ENCODE data around the gene PLAAT2.

DNA sequence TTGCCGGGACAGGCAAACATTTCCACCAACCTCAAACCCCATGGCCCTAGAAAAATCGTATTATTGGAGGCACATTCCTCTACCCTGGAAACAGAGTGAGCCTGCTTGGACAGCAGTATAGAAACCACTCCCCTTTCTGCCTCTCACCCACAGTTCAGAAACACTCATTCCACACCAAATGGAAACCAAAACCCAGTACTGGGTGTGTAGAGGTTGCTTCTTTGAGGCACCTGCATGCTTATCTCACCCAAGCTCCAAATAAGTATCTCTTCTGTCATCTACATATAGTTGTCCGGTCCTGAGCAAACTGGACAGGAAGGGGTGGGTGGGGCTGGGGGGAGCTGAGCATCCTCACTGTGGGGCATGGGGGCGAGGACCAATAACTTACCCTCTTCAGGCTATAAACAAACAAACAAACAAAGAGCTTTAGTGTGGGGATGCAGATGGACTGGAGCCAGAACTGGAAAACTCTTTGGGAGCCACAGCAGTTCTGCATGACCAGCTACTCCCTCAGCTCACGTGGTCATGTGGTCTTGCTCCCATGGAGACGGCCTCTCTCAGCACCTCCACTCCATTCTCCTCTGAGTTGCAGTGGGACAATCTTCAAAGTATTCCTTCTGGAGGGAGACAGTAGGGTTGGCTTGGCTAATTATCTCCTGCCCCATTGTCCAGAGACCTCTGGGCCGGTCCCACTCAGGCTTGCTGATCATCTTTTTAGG is 1.0 kb upstream of the PLAAT2 start:
- no peak for TF ChIP-seq ELF4 (IDR thresholded peaks at IDR 0.05)
- no peak for TF ChIP-seq TARDBP (IDR thresholded peaks at IDR 0.05)
- TF ChIP-seq, protein P1, sequence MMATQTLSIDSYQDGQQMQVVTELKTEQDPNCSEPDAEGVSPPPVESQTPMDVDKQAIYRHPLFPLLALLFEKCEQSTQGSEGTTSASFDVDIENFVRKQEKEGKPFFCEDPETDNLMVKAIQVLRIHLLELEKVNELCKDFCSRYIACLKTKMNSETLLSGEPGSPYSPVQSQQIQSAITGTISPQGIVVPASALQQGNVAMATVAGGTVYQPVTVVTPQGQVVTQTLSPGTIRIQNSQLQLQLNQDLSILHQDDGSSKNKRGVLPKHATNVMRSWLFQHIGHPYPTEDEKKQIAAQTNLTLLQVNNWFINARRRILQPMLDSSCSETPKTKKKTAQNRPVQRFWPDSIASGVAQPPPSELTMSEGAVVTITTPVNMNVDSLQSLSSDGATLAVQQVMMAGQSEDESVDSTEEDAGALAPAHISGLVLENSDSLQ (IDR thresholded peaks at IDR 0.05): no peak
- TF ChIP-seq BHLHE40 (IDR thresholded peaks at IDR 0.05; ENCODE audit: borderline replicate concordance): no peak
- TF ChIP-seq SUZ12 (IDR thresholded peaks at IDR 0.05): no peak
- TF ChIP-seq FOXM1 (IDR thresholded peaks at IDR 0.05; ENCODE audit: borderline replicate concordance): no peak
- TF ChIP-seq NFRKB (IDR thresholded peaks at IDR 0.05): no peak

Measured in HEK293T (cell line).